HG02870 (cell line): ENCODE results near the gene PTPRZ1.

ENCODE experiments used
- ATAC-seq: cut with Tn5 transposase; IDR thresholded peaks from one replicate; pipeline ENCODE4 v1.9.1; 2021; ENCODE audit warnings: mild to moderate bottlenecking, moderate library complexity; ENCODE audit not compliant: unreplicated experiment

PTPRZ1 gene

DNA sequence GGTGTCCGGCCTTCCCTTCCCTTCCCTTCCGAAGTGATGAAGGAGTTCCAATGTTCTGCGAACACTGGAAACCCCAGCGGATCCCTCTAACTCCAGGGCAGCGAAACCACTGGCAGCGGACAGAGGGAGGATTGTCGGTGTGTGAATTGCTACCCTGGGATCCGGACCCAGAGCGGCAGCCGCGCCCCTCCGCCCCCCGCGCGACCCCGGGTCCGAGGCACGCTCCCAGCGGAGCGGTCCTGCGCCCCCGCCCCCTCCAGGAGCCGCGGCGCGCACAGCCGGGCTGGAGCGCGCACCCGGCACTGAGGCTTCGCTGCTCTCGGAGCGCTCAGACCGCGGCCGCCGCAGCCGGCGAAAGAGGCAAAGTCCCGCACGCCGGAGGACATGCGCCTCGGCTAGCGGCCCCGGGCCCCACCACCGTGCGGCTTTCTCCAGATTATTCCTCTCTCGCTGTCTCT, at the start of gene PTPRZ1:
PTPRZ1 (plus strand) TSS at position 331 of the 458 bp plus-strand sequence. CDS start 339 bp downstream, outside the sequence.
- no peak for ATAC-seq

DNA sequence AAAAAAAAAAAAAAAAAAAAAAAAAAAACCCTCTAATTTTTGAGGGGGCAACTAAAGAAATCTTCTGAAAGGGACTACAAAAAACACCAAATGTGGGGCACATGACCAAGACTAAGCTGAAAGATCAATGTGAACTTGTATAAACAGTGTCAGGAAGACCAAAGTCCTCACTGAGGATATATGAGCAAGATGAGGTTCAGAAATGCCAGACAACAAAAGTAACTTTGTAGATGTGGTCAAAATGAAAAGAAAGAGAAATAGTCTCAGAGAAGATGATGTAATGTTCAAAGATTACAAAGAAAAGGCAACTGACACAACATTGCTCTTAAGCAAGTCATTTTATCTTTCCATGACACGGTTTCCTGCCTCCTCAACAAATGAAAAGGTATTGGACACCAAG, 48.7 kb upstream of the PTPRZ1 start:
- no peak for ATAC-seq

DNA sequence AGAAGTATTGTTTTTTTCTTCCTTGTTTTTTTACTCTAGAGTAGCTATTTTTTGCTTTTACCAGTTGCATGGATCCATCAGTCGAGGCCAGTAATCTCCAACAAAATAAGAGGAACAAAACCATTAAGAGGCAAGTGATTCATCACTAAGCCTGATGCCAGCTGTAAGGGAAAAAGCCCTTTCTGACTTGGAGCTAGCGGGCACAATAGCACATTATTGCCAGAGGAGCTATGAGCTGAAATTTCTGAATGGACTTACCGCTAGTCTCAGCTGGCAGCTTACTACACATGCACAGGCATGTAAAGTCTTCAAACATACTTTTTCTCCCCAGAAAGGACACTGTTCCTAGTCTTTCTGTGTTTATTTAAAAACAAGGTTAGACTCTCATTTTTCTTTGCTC, 41.6 kb upstream of the PTPRZ1 start:
- ATAC-seq, result no peak

DNA sequence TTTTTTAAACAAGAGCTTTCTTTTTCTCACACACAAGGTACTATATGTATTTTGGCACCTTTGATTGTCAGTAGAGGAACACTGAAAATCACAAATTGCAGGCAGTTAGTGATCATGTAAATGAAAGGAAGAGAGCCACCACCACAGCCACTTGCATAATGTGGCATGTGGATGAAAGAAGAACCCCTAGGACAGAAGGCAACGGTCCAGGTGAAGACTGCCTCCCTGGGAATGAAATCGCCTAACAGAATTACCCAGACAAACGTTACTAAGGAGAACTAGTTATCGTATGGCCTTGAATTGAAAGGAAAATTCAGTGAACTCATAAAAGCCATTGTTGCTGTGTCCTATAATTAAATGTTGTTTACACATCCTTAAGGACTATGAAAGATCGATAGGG, 41.2 kb upstream of the PTPRZ1 start:
- no peak for ATAC-seq

DNA sequence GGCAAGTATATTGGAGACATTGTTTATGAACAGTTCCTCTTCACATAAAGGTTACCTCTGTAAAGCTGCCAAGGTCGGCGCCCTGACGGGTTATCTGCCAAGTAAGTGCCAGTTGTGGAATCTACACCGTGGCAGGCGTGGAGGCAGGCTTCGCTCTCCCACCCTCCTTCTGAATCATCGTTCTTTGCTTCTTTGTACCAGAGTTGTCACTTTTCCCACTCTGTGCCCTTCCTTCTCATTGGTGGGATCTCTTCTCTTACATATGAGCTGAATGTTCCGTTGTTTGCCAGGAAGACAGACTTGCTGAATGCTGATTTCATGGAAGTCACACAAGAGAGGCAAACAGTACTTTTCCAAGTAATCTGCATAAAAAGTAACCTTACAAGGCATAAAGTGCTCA, 40.6 kb upstream of the PTPRZ1 start:
- no peak for ATAC-seq

DNA sequence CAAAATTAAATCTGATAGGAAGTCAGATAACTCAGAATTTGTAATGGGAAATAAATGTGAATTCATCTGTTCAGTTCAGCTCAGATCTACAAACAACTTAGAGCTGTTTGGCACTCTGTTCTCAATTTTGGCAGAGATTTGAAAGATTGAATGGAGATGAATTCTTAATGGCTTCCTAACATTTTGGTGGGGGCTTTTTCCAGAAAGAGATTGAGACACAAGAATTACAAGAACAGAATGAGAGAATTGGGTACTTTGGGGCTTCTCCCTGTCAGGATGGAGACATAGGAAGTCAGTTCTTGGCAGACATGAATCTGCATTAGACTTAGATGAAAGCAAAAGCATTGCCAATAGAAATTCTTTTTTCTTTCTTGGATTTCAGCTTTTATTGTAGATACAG, 39.0 kb upstream of the PTPRZ1 start:
- no peak for ATAC-seq

DNA sequence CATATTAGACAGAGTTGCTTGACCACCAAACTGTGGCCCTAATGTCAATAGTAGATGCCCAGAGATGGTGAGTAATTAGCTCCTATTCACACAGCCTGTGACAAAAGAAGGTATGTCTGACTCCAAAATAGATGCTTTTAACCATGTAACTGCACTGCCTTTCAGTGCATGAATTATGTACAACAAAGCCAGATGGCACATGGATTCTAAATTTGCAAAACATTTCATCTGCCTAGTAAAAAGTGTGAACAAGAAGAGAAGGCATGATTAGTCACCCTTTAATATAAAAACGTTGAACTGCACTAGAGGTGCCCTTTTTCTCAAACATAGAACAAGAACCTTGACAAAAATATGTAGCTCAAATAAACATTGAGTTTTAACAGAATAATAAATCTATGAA, 35.5 kb upstream of the PTPRZ1 start:
- no peak for ATAC-seq

DNA sequence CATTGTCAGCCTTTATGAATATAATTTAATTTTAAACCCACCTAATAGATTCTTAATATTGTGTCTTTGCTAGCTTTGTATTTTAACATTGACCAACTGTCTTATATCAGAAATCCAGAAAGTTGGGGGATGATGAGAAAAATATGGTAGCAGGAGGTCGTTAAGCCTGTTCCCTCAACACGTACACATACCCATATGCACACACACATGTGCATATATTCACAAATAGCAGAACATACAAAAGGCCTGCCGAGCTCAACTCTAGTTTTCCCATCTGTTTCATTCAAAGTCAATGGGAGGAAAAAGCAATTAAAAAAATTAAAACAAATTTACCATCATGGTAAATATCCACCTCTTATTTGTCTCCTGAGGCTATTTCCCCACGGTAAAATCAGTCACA, 25.9 kb upstream of the PTPRZ1 start:
- no peak for ATAC-seq

DNA sequence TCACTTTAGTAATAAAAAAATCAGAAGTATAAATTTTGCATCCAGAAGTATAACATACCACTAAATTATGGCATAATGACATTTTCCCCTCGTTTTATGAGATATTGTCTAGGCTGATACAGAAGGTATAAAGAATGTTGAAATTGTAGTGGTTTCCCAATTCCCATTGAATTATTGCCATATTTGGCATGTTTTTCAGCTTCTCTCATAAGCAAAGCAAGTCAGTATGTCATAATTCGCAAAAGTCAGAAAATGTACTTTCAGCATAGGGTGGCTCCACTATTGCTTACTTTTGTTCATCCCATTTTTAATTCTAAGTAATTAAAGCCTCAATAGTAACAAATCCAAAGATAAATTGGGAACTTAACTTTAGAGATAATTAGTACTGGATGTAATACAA, 19.7 kb upstream of the PTPRZ1 start:
- ATAC-seq, result no peak

DNA sequence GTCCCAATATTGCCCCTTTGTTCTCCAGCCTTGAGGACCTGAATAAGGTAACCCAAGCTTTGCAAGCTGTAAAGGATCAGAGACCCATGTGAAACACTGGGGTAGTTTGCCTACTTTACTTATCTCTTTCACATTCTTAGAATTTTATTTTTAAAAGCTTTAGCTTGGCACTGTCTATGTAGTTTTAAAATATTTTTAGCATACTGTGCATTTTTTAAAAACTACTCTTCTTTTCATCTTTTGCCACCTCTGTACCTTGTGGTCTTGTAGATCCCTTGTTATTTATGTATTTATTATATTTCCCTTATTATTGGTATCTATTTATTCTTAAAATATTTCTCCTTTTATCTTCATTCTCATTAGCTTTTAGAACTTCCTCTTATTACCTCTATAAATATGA, 12.0 kb upstream of the PTPRZ1 start:
- ATAC-seq, result no peak

DNA sequence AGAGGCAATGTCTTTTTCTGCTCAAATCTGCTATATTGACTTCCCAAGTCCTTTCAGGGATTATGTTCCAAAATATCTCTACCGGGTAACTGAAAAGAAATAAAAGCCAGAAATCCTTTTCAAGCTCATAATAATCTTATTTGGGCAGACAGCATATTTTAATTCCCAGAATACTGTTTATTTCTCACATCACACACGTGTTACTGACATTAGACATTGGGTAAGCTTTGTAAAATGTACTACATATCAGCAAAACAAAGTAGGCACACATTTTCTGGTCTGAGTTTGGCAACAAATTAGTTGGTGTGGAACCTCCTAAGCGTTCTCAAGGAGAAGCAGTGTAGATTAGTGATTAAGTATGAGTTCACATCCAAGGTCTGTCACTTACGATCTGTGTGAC, 10.4 kb upstream of the PTPRZ1 start:
- ATAC-seq, result no peak

DNA sequence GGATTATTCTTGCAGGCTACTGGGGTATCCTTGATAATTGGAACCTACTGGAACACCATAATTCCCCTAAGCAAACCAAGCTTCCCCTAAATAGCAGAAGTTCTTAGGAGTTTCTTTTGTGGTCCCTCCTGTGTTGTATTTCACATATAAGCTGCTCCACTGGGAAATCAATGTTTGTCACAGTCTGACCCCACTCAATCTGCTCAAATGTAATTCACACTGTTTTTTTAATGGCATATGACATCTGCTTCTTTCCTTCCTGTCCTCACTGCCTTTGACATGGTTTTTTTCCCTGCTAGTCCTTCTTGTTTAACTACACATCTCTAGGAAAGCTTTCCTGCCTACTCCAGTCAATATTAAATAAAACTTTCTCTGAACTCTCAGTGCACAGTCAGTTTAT, 1.8 kb upstream of the PTPRZ1 start:
- no peak for ATAC-seq

DNA sequence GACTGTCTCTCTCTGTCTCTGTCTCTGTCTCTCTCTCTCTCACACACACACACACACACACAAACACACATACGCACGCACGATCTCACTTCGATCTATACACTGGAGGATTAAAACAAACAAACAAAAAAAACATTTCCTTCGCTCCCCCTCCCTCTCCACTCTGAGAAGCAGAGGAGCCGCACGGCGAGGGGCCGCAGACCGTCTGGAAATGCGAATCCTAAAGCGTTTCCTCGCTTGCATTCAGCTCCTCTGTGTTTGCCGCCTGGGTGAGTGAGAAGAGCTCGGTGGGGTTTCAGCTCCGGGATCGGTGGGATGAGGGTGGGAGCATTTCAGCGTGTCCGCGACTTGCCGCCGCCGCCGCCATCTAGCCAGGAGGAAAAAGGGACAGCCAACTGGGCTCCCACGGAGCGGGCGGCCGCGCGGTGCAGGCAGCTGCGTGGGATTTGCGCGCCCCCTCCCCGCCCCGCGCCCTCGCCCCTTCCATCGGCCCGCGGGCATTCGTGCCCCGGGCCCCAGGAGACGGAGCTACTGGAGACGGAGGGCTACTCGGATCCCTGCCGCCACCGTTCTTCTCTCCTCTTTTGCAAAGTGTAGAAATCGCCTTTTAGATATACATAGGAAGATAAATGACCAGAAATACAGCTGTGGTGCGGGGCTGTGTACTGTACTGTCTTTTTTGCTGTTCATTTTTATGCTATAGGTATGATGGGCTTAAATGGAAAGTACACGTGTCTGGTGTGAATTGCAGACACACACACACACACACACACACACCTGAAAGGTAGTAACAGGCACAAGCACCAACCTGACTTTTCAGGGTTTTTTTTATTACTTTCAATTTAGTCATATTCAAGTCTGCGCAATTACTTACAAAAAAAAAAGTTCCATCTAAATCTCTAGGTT, 581 bp downstream of the PTPRZ1 start:
- no peak for ATAC-seq

DNA sequence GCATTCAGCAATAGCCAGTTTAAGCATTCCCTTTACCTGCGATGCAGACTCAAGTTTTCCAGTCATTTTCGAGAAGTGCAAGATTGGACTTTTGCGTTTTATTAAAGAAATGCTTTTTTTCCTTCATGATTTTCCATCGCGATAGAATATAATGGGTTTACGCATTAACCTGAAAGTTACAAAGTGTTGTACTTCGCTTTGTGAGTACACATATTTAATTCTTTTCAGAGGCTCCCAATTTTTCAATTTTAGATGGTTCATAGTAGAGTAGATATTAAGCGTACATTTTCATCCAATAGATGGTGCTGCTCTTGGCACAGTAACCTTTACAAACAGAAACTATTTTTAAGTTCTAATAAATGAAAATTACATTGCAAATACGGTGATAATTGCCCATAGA, 1.3 kb downstream of the PTPRZ1 start:
- ATAC-seq, result no peak

DNA sequence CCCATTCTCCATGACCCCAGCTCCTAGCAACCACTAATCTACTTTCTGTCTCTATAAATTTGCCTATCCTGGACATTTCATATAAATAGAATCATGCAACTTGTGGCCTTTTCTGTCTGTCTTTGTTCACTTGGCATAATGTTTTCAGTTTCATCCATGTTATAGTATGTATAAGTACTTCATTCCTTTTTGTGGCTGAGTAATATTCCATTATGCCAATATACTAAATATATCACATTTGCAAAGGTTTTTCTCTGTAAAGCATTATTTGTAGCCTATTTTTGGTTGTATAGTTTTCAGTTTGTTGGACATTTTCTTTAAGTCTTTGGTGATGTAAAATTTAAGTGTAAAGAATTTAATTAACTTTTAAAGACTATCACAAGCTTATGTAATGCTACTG, 2.2 kb downstream of the PTPRZ1 start:
- ATAC-seq, result no peak

DNA sequence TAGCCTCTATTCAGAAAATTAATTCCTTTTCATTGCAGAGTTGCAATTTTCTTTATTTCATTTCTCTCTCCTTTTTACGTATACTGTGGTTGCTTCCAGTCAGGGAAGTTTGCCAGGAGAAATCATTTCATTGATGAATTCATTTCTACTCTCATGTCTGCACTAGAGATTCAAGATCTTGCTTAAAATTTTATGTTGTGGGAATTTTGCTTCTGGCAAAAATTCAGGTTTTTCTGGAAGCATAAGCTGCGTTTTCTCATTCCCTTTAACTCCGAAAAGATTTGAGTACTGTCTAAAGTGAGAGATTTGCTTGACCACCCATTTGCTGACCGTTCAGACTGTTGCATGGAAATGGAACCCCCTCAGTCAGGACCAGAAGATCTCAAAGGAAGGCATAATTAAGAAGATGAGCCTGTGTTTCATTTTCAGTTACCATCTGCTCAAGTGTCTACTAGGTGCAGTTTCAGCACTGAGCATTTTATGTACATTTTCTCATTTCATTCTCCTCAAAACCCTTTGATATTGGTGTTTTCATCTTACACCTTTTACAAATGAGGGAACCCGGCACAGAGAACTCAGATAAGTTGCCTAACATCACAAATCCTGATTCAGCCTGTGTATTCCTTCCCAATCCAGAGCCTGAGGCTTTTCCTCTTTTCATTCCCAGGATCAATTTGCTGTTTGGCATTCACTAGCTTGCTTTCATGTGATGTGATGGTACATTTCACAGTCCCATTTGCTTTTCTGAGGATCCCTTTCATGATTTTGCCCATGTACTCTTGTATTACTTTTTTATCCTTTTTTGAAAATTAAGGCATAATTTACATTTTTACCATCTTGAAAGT, 3.9 kb downstream of the PTPRZ1 start:
- ATAC-seq, result no peak

DNA sequence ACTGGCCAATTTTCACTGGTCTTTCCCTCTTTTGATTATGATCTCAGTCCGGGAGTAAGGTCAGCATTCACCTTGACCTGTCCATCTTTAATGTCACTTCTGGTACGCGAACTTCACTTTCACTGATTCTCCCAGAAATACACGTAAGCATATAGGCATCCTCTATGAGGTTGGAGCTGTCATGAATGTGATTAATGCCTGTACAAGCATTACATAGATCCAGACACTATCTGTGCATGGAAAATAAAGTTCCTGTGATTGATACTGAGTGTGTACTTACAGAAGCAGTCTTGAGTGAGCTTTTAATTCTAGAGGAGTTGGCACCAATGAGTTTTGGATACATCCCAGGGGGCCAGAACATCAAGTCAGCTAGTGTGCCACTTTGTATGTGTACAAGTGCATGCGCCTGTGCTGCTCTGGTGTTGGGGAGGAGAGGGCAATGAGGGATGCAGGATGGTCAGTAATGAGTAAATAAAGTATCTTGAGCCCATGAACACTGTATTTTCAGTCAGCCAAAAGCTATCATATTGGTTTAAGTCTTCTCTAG, 6.0 kb downstream of the PTPRZ1 start:
- no peak for ATAC-seq

DNA sequence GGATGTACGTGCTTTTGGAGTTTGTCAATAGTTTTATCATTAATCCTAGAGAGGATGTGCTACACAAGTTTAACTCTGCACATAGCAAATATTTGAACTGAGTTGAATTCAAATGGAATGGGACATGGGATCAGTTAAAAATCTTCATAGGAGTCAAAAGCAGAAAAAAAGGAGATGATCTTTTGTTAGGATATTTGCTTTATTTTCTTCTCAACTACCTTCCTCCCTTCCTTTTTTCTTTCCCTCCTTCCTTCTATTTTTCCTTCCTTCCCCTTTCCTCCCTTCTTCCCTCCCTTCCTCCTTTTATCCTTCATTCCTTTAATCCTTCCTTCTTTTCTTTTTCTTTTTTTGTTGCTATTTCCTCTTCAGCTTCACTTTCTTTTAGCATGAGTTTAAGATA, 6.6 kb downstream of the PTPRZ1 start:
- ATAC-seq, result no peak

DNA sequence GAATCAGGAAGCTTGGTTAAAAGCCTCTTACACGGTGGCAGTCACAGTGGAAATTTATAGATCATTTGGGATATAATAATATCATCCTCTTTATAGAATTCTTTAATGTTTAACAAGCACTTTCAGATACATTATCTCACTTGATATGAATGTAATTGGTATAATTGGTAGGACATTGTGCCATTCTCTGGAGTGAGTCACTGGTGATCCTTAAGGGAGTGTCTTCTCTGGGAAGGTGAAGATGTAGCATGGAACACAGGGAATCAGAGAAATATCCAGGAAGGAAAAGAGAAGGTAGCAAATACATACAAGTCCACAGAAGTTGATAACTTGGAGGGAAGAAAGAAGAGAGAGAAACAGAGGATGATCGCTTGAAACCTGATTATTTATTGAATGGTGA, 9.8 kb downstream of the PTPRZ1 start:
- no peak for ATAC-seq

DNA sequence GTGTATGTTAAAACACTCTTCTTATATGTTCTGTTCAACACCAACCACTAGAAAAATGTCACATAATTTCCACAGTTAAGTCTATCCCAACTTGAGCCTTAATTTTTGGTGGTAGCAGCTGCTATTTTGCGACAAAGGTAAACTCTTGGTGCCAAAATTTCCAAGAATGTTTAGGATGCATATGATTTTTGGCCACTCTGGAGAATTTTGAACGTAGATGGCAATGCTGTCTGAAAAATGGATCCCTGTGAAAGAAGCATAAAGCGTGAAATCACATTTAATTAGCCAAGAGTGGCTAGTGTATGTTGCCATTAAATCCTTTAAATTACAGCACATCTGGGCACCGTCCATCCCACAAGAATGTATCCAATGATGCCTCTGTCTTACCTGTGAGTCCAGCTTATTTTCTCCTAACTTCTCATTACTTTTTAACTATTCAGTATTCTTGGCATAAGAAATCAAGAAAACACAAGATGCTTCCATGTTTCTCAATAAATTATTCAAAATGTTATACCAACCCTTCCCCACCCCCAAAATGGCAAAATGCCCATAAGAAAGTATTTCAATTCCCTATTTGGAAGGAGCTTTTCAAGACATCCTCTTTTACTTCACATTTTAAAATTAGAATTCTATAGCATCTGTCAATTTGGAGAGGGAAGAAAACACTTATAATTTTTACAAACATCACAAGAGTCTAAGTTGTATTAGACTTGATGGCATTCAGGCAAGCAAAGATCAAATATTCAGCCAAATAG, 12.4 kb downstream of the PTPRZ1 start:
- no peak for ATAC-seq

DNA sequence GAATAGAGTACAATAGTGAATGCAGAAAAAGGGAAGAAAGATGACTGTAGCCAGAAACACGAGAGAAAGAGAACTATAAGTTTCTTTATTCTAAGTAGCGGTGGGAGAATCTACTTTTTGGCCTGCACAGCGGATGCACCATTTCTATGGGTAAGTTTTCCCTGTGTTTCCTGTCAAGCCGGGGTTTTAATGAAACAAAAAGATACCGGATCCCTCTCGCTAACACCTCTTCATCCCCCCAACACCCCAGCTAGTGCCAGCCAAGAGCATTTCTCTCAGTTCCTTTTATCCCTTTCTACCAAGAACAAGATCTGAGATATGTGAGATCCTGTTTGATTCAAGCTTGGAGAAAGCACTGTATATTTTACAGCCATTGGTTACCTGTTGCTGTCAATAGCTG, 14.7 kb downstream of the PTPRZ1 start:
- no peak for ATAC-seq
